Renal cortical epithelial cell (primary cell): ENCODE measurements around the gene TACC3. TPM values are rescaled to one million over a fixed set of nuclear protein-coding genes. Genes with fewer than 3 reads are reported as not detected.

Source experiments
- DNase-seq: peaks from one replicate; pipeline ENCODE4 v3.0.0-alpha.2; 2011; ENCODE audit warnings: low read depth
- total RNA-seq: library from RNA; depleted of rRNA; stranded (reverse); fragments of >200 nt; gene quantifications from 2 replicates; pipeline ENCODE4 v1.2.3, GENCODE V29; 2014

TACC3 gene
- total RNA-seq, 1 donor from 2014 or later: 5.4 TPM

DNA sequence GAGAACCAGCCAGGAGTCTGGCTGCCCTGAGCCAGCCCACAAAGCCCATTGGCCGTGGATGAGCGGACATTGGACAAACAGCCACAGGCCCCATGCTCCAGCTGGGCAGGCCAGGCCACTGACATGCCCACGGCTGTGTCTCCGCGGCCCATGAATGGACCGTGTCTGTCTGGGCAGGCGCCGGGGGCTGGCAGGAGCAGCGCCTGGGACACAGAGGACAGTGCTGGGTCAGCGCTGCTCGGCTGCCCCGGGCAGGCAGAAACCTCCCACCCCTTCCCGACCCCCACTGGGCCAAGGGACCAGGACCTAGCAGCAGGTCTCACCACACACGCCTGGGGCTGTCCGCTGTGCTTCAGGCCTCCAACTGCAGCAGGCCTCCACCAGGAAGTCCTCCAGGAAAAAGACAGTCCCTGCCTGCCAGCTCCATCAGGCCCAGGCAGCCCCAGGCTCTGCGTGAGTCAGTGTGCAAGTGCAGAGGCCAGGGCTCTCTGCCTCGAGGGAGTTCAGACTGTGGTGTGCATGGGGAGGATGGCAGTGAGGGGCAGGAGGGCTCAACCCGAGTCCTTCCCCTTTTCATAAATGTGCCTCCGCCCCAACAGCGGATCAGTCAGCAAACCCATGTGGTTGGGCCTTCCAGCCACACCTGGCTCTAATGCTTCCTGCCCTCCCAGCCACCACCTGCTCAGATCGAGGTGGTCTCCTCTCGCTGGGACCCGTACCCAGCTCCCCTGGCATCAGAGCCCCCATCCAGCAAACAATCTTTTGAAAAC lies 54.6 kb downstream of the TACC3 start:
- DNase-seq: peak; percentile 32

DNA sequence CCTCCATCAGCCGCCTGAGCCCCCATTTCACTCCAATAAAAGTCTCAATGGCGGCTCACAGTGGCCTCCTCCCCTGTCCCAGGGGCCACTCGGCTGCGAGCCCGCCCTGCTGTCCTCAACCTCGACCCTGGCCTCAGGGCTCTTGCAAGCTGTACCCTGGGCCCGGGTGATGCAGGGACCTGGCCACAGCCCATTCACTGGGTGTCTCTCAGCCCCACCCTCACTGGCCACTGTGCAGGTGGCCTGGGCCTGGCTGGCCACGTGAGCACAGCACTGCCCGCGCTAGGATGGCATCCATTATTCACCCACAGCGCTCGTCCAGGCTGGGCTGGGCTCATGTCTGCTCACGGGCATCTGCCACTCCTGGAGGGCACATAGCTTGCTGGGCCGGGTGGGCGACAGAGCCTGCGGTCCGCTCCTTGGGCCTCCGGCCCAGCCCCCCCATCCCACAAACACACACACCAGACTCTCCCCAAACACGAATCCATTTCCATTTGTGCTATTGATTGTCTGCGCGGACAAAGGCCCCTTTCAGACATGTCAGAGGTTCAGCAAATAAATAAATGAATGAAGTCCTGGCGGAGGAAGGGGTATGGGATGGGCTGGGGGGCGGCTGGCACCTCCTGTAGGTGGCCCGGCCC lies 55.3 kb downstream of the TACC3 start:
- no peak for DNase-seq

DNA sequence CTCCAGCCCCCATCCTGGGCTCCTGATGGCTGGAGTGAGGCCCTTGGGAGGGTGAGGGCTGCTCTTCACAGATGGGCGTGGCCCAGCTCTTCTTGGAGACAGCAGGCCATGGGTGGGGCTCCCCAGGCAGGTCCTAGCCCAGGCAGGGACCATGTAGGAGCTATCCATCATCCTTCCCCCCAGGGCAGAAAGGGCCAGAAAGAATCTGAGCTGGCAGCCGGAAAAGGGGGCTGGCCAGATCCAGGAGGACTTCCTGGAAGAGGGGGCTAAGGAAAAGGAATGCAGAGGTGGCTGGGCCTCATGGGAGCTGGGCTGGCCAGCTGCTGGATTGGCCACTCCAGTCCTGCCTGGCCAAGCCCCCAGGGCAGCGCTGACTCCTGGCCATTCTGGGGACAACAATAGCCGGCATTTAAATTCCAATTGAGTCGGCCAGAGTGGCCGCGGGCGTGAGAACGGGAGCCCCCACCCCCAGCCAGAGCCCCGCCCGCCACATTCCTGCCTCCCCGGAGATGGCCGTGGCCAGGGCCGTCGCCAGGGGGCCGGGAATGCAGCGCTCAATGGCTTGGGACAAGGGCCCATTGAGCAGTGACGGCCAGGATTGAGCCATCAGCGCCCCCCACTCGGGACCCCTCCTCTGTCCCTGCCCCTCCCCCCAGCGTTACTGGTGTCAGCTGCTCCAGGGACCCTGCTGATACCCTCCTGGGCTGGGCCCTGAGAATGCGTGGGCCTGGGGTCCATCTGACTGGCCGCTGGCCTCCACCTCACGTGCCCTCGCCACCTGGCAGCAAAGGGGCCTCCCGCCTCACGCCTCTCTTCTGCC lies 56.7 kb downstream of the TACC3 start:
- peak; percentile 68 for DNase-seq

DNA sequence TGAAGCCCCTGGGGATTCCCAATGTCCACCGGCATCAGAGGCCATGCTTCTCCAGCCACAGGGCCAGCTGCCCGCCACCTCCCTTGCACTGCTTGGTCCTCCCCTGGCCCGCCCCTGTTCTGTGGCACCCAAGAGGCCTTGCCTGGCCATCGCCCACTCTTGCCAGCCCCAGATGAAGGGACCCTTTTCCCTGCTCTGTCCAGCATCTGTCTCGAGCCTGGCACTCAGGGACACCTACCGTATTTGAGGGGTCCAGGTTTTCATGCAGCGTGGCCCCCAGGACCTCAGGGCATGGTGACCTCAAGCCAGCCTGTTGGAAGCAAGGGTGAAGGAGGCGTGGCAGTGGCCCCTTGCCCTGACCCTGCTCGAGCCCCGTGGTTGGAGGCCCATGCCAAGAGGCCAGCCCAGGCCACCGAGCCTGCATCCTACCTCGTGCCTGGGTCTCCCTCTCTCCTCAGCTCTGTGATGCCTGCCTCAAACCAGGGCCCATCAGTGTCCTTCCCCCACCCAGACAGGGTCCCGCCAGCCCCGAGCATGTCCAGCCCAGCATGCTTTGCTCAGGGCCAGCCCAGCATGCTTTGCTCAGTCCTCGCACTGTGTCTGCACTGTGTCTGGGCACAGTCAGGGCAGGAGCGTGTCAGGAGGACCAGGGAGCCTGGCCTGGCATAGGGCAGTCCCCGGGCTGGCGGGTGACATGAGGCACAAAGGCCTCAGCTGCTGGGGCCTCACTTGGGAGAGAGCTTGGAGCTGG lies 57.5 kb downstream of the TACC3 start:
- no peak for DNase-seq

DNA sequence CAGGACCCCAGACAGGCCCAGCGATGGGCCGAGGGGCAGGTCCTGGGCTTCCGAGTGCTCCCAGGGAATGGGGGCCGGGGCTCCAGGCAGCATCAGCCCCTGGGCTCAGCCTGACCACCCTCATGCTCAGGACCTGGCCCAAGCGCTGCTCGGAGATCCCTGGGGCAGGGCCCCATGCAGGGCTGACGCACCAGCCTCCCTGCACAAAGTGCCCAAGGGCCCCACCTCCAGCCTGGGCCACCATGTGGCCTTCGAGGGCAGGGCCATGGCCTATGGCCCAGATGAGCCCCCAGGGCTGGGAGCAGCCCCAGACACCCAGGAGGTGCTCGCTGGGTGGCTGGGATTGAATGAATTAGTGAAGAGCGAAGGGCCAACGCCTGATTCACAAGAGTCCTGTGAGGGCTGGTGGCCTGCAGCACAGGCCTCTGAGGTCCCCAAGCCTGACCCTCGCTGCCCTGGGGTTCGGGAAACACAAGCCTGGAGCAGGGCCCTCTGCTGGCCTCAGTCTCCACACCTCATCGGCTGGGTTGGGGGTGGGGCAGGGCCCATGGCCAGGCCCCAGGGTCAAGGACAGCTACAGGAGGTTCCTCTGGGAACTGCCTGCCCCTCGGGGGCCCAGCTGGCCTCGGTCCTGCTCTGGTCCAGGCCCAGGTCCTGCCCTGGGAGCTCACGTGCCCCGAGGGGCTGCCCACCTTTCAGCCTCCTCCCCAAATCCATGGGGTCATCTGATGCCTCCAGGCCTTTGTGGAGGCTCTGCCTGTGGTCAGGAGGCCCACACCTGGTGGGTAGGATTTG lies 58.5 kb downstream of the TACC3 start:
- no peak for DNase-seq

DNA sequence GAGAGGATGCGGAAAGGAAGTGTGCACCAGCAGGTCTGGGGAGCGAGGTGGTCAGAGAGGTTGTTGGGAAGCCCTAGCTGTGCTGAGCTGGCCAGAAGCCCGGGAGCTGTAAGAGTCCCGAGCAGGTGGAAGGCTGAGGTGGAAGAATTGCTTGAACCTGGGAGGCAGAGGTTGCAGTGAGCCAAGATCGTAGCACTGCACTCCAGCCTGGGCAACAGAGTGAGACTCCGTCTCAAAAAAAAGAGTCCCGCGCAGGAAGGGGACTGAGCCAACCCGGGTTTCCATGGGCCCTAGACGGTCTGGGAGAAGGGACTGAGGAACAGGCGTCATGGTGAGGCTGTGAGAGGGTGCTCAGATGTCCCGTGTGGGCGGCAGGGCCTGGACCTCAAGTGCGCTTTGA lies 59.1 kb downstream of the TACC3 start:
- no peak for DNase-seq

DNA sequence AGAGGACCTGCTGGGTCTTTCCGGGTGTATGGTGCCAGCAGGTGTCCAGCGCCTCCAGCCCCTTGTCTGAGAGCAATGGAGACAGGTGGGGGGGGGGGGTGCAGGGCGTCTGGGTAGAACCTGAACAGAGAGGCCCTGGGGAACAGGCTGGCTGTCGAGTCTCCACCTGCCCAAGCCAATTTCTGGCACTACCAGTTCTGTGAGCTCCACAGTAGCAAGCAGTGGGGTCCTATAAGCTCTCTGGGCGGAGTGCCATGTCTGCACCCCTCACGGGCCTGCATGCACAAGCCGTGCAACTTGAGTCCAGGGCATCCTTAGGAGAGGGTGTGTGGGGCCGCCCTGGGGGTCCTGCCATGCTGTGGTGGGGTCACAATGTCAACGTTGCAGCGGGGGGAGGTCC lies 61.7 kb downstream of the TACC3 start:
- no peak for DNase-seq

DNA sequence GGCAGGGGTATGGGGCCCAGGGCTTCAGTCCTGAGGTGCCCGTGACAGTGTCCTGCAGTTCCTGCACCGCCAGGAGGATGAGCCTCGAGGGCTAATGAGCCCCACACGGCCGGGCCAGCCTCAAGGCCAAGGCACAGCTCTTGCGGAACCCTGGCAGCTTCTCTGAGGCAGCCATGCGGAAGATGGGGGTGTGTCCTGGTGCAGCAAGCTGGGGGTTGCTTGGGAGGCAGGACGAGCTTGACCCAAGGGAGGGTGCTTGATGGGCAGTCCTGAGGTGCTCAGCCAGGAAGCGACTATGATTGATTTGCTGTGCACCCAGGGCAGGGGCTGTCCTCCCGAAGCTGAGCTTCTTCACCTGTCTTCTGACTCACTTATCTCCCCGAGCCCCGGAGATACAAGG lies 62.6 kb downstream of the TACC3 start:
- peak; percentile 71 for DNase-seq

DNA sequence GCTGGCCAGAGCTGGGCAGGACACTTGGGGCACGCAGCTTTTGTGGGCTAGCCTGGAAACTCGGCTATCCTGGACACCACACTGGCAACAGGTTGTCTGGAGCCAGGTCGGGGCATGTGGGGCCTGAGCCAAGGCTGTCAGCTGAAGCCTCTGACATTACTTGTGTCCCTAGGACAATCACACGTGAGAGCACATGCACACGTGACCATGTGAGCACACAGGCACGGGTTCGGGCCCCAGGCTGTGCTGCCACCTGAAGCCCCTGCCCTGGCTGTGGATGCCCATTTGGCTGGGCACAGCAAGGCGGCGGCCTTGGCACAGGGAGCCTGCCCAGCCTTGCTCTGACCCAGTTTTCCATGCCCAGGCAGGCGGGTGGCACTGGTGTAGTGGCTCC lies 63.1 kb downstream of the TACC3 start:
- no peak for DNase-seq

DNA sequence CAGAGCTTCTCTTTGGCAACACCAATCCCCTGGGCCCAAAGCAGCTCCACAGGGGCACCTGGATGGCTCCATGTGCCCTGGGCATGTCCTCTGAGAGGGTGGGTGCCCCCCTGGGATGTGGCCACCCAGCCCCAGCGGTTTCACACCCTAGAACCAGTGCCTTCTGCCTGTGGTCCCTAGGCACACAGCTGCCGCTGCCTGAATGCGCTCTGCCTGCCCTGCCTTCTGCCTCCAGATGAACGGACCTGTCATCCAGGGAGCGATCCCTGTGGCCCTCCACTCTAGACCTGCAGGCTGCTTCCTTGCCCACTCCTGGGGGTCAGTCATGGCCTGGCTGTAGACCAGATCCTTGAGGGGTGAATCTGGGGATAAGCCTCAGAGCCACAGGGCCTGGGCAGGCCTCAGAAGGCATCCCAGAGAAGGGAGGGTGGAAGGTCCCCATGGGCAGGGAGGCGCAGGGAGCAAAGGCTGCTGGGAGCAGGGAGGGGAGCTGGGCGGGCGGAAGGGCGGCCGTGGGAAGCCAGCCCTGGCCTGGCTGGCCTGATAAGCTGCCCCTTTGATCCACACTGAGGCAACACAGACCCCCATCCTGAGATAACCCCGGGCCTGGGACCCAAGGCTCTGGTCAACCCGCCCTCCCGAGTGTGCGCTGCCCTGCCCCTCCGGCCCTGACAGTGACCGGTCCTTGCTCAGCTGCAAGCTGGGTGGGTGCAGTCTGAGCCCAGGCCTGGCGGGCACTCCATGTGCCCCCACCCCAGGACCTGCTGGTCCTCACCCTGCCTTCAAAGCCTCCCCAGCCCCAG lies 63.7 kb downstream of the TACC3 start:
- no peak for DNase-seq

DNA sequence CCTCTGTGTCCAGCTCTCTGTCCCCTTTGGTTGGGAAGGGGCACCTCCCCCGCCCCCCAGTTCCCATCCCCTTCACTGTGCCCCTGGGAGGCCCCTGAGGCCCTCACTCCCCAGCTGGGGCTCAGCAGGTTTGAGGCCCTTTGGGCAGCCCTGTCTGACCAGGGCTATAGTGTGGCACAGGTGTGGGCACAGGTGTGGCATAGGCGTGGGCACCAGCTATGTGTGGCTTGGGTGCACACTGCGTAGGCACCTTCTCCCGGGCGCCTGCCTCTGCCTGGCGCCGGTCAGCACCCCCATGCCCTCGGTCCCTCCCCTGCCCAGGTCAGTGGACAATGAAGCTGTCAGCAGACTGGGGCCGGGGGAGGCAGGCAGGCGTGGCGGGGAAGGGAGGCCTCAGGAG lies 64.3 kb downstream of the TACC3 start:
- DNase-seq: no peak

DNA sequence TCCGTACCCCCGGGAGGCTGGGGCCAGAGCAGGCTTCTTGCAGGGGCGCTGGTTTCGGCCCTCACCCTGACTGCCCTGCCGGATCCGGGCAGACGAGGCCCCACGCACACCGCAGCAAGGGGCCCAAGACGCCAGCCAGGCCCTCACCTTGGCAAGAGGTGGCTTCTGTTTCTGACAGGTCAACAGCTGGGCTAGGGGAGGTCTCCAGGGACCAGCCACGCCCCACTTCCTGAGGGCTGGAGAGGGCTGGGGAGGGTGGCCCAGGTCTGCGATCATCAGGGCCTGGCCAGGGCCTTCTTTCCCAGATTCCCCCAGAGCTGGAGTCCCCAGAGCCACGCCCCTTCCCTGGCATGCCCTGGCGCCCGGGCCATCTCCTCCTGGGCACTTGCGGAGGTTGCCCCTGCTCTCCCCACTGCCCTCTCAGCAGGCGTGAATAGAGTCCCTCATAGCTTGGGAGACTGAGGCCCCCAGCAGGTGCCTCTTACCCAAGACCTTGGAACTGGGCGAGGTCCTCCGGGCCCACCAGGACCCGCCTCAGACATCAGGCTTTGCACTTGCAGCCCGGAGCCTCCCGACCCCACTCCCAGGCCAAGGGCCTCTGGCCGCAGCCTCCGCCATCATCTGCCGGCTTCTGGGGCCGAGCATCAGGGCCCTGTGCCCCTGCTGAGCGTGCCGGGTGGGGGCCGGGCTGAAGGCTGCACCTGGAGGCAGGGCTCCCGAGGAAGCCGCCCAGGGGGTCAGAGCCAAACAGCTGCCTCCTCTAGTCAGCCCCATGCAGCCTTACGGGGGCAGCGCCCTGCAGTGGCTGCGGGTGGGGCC lies 65.4 kb downstream of the TACC3 start:
- no peak for DNase-seq

DNA sequence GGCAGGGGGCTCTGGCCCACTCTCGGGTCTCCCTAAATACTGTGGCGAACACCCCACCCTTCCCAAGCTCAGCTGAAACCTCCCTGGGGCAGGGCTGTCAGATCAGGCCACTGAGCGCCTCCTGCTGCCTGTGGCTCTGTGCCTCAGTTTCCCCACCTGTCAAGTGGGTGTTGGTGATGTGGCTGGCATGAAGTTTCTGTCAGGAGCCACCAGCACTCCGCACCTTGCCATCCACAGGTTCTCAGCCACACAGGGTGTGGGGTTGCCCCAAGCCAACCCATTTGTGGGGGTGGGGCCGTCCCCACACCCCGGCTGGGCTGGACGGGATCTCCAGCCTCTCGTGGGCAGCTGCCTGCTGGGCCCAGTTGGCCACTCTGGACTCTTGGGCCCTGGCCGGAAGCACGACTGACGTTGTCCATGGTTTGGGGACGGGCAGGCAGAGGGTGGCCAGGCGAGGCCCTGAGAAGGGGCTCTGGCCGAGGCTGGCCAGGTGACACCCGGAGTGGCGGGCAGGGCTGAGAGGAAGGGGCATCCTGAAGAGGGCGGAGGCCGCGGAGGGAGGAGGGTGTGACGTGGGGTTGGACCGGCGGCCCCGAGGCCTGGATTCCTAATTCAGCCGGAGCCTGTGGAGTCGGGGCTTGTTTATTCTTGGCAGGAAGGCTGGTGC lies 66.2 kb downstream of the TACC3 start:
- no peak for DNase-seq

DNA sequence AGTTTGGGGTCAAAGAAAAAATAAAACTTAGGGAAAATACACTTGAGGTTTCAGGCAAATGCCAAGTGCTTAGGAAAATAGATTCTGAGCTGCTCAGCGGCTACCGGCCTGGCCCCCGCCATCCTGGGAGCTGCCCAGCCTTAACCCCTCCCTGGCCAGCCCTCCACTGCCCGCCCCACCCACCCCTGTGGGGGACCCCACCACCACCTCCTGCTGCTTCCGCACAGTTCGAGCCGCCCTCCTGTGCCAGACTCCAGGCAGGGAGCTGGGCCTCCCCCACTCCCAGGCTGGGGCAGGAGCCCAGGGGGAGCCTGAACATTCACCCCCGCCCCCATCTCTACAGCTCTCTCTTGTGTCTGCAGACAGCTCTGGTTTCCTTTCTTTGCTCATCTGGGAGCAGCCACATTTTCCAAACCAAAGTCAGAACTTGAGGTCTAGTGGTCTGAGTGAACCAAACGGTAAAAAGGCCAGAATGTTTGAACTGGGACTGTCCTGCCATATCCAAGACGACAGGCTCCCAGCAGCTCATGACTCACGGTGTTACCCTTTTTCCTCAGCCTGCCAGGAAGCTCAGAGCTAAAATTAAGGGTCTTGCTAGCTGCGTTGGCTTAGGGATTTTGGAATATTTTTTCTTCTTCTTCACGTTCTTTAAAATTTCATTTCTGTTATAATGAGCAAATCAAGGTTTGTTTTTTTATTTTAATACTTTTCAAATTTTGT lies 67.1 kb downstream of the TACC3 start:
- DNase-seq: no peak

DNA sequence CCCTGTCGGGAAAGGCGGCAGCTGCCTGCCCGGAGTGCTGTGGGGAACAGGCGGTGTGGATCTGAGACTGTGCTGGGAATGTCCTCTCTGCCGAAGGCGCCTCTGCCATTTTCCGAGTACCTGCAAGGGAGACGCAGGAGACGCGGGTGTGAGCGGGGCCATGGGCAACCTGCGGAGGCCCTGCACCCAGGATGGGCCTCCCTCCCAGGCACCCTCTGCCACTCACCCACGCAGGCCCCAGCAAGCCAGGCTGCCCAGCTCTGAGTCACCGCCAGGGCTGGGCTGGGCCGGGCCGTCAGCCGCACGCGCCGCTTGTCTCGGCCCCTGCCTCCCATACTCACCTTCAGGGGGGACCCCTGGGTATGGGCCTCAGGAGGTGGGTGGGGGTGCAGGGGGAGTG lies 68.2 kb downstream of the TACC3 start:
- no peak for DNase-seq

DNA sequence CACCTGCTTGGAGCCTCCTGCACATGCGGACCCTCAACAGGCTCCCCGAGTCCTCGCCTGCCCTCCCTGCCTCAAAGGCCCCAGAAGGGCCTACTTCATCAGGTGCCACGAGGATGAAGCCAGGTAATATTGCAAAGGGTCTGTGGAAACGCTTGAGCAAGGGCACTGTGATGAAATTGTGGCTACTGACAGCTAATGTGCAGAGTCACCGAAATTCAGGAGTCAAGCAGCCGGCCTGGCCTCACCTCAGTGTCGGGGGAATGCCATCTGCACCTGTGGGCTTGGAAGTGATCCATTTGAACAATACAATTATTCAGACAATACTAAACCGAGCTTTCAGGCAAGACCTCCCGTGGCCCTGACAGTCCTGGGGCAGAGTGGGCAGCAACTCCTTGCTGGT lies 68.7 kb downstream of the TACC3 start:
- DNase-seq: no peak

DNA sequence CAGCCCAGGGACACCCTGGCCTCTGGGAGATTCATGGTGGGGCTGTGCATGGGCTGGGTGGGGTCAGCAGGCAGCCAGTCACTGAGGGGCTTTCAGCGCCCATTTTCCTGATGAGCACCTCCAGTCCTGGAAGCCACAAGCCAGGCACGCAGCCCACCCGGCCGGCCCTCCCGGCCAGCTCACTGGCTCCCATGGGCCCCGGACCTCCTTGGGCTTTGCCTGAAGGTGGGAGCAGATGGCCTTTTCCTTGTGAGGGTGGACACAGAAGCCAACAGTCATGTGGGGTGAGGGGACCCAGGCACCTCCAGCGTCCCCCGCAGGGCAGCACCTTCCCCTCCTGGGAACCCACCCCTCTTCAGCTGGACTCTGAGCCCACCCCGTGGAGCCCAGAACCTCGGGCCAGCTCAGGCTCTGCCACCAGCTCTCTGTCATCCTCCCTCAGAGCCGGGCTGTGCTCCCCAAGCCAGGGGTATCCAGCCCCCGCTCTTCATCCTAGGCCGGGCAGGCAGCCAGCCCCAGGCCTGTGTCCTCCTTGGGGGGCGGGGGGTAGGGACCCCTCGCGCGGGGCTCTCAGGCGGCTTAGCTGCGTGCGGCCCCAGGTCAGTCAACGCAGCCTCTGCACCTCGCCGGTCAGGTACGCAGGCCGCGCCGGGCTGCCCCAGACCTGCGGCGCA lies 71.0 kb downstream of the TACC3 start:
- no peak for DNase-seq
